ENCODE measurements around the gene SFXN1.

- TF ChIP-seq REST (IDR thresholded peaks at IDR 0.05; ENCODE audit: borderline replicate concordance) (no peak), REST (CRISPR knock-in tag; IDR thresholded peaks at IDR 0.05; ENCODE audit: low read depth) (no peak), E2F4 (CRISPR knock-in tag; IDR thresholded peaks at IDR 0.05; ENCODE audit: low read depth) (no peak), ZNF121 (CRISPR knock-in tag; conservative IDR thresholded peaks at IDR 0.05) (no peak), ELF4 (CRISPR knock-in tag; IDR thresholded peaks at IDR 0.05) (no peak), TAF1 (IDR thresholded peaks at IDR 0.05; ENCODE audit: control insufficient read depth, extremely low read depth, insufficient read depth, low read length, severe bottlenecking) (no peak), BHLHE40 (IDR thresholded peaks at IDR 0.05; ENCODE audit: low read length) (no peak), KLF1 (tag; IDR thresholded peaks at IDR 0.05) (no peak), EP300 (IDR thresholded peaks at IDR 0.05; ENCODE audit: low read length) (no peak)
Measured at GRCh38 chr5:175501759-175502158, 23.4 kb downstream of the SFXN1 start.

Data from K562 (cell line).